Thyroid gland (tissue), 4 donors: Measurements from ENCODE around the gene PNPLA6. TPM values are rescaled to one million over a fixed set of nuclear protein-coding genes. Genes with fewer than 3 reads are reported as not detected.

ENCODE experiments used
- DNase-seq, 2 donors: peaks; one replicate each; pipeline ENCODE4 v3.0.0-alpha.2; 2019
- H3K27ac ChIP-seq, 3 donors: fragments of 200-600 bp; sonication (generic); 1 replicate in 2 of 3; 2 replicates in 1 of 3; pipeline ENCODE4 v1.5.1; 2016 to 2019; ENCODE audit warnings: mild to moderate bottlenecking in 1 of 3, moderate library complexity in 1 of 3
- H3K27me3 ChIP-seq: fragments of 200-600 bp; sonication (generic); one replicate; pipeline ENCODE4 v1.5.1; 2019
- H3K36me3 ChIP-seq, 2 donors: fragments of 200-600 bp; sonication (generic); one replicate each; pipeline ENCODE4 v1.5.1; 2016 to 2019
- H3K4me1 ChIP-seq, 2 donors: fragments of 200-600 bp; sonication (generic); one replicate each; pipeline ENCODE4 v1.5.1; 2017 to 2019
- H3K4me3 ChIP-seq, 3 donors: fragments of 200-600 bp; sonication (generic); replicated peaks in 1 of 3; 1 replicate in 2 of 3; 2 replicates in 1 of 3; pipeline ENCODE4 v1.5.1; 2016; ENCODE audit warnings: mild to moderate bottlenecking in 1 of 3
- H3K9me3 ChIP-seq: fragments of 200-600 bp; sonication (generic); one replicate; pipeline ENCODE4 v1.5.1; 2017
- POLR2A ChIP-seq, 2 donors: fragments of 450-650 bp; IDR thresholded peaks; one replicate each; pipeline ENCODE4 v1.6.1; 2017; ENCODE audit warnings: antibody characterized with exemption in 2 of 2, mild to moderate bottlenecking in 2 of 2, moderate library complexity in 1 of 2
- WGBS, 2 donors: methylation state at CpG; one replicate each; pipeline ENCODE4 v1.1.5; 2017; 5-methylcytosine and 5-hydroxymethylcytosine counted together
- intact Hi-C: fragments of 100-400 bp; cut with DNase I; formaldehyde crosslinking; loops from one replicate; pipeline ENCODE4 v1.15.1; 2023
- small RNA-seq: library from RNA; depleted of rRNA; stranded (forward); fragments of <200 nt; gene quantifications from one replicate; pipeline ENCODE3, GENCODE V24; 2016
- total RNA-seq, 4 donors: library from RNA; depleted of rRNA; stranded (reverse); fragments of >200 nt; gene quantifications; one replicate each; pipeline ENCODE4 v1.2.3, GENCODE V29; 2016
- TF ChIP-seq, protein P1 (sequence below), 6 experiments: fragments of 200-600 bp in 3 of 6; fragments of 450-650 bp in 3 of 6; sonication (generic) in 3 of 6; IDR thresholded peaks; one replicate each; pipeline ENCODE4 v1.5.1; 2016 to 2019; ENCODE audit warnings: antibody characterized with exemption in 6 of 6, mild to moderate bottlenecking in 2 of 6, inconsistent platforms in 1 of 6, moderate library complexity in 1 of 6

The PNPLA6 gene
- total RNA-seq, 4 donors from 2014 or later, result 53.2 to 93.9 (median 84.1) TPM

DNA sequence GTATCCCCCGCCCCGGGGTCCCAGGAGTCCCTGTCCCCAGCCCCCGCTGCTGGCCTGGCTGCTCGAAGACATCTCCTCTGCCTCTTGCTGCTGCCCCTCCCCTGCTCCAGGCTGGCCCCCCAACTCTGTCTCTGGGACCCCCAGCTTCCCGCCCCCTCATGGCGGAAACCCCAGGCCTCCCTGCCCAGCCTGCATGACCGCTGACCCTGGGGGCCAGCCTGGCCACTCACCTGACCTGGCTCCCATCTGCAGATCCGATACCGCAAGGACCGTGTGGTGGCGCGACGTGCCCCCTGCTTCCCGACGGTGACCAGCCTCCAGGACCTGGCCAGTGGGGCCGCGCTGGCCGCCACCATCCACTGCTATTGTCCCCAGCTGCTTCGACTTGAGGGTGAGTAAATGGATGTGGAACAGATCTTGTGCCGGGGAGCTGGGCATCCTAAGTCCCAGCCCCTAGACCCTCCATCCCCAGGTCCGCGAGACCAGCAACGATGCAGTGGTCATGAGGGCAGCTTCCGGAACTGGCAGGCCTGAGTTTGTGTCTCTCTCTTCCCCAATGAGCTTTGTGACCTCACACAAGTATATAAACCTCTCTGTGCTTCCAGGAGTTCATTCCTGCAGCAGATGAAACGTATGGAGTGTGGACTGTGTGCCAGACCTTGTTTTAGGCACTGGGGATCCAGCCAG is 72.5 kb downstream of the PNPLA6 start:
- intact Hi-C loops, result no loop called here
- Histone ChIP-seq H3K9me3 (no peaks in the 10 kb centered on the region), H3K36me3 (peaks cover 0 to 5% of the 10 kb centered on the region in 2 donors), H3K27me3 (no peaks in the 10 kb centered on the region), H3K27ac (no peak overlapping the region), H3K4me1 (peaks cover 10 to 12% of the 10 kb centered on the region in 2 donors), H3K4me3 (no peak overlapping the region)
- DNase-seq, result no peak
- TF ChIP-seq POLR2A (IDR thresholded peaks at IDR 0.05), result no peak
- TF ChIP-seq, protein P1, sequence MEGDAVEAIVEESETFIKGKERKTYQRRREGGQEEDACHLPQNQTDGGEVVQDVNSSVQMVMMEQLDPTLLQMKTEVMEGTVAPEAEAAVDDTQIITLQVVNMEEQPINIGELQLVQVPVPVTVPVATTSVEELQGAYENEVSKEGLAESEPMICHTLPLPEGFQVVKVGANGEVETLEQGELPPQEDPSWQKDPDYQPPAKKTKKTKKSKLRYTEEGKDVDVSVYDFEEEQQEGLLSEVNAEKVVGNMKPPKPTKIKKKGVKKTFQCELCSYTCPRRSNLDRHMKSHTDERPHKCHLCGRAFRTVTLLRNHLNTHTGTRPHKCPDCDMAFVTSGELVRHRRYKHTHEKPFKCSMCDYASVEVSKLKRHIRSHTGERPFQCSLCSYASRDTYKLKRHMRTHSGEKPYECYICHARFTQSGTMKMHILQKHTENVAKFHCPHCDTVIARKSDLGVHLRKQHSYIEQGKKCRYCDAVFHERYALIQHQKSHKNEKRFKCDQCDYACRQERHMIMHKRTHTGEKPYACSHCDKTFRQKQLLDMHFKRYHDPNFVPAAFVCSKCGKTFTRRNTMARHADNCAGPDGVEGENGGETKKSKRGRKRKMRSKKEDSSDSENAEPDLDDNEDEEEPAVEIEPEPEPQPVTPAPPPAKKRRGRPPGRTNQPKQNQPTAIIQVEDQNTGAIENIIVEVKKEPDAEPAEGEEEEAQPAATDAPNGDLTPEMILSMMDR (IDR thresholded peaks at IDR 0.05), result no peak
- 90% methylated on average over 18 to 20 of the region's 25 CpGs for WGBS, 2 donors

DNA sequence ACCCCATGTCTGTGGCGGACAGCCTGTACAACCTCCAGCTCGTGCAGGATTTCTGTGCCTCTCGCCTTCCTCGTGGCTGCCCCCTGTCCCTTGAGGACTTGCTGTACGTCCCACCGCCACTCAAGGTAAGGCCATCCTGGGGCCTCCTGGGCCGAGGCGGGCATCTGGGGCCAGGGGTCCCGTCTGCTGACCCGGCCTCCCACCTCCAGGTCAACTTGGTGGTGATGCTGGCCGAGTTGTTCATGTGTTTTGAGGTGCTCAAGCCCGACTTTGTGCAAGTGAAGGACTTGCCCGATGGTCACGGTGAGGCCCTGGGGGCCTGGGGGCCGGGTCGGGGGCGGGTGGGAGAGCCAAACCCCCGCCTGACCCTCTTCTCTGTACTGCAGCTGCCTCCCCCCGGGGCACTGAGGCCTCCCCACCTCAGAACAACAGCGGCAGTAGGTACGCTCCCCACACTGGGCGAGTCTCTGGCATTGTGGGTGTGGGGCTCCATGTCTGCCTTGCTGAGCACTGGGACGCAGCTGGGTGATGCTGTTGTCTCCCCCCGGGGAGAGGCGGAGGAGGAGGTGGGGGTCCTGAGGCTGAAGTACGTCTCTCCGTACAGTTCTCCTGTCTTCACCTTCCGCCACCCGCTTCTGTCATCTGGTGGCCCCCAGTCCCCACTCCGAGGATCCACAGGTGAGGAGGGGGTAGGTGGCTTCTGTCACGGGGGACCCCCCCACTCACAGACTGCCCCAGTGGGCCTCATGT is 75.1 kb downstream of the PNPLA6 start:
- Histone ChIP-seq H3K4me3 (no peak overlapping the region), H3K27ac (no peak overlapping the region), H3K9me3 (no peaks in the 10 kb centered on the region), H3K27me3 (no peaks in the 10 kb centered on the region), H3K36me3 (peaks cover 0 to 5% of the 10 kb centered on the region in 2 donors), H3K4me1 (peaks cover 4 to 6% of the 10 kb centered on the region in 2 donors)
- DNase-seq, result no peak
- intact Hi-C loops, result no loop called here
- 89% methylated on average over 21 to 24 of the region's 31 CpGs for WGBS, 2 donors
- no peak for TF ChIP-seq POLR2A (IDR thresholded peaks at IDR 0.05)
- TF ChIP-seq, protein P1 (IDR thresholded peaks at IDR 0.05), result no peak

Small RNA genes within 50 kb of the gene (small RNA-seq; reads per million reads assigned to genes)
- gene AC008878.2, result not detected

Other genes with a start within 250 kb of the PNPLA6 start
- gene INSR, start 241.3 kb upstream of the PNPLA6 start, total RNA-seq, result 100 to 1,000 TPM in 1 of 4 donors, 10 to 100 TPM in 3; 38.9 to 101 (median 67.7) TPM
- gene ARHGEF18, start 186.8 kb upstream of the PNPLA6 start, total RNA-seq, result 10 to 100 TPM; 22.6 to 37.2 (median 27.2) TPM
- 10 to 100 TPM in 1 of 4 donors, 1 to 10 TPM in 3; 2.3 to 11.5 (median 5.5) TPM for gene PEX11G, start 46.7 kb upstream of the PNPLA6 start, total RNA-seq
- gene ZNF358, start 19.6 kb upstream of the PNPLA6 start, total RNA-seq, result 100 to 1,000 TPM in 1 of 4 donors, 10 to 100 TPM in 3; 57.6 to 102 (median 69.5) TPM
- 10 to 100 TPM in 3 of 4 donors, 1 to 10 TPM in 1; 9.1 to 25.0 (median 14.5) TPM for gene MCOLN1, start 13.1 kb upstream of the PNPLA6 start, total RNA-seq
- gene CAMSAP3, start 60.1 kb downstream of the PNPLA6 start, total RNA-seq, result 10 to 100 TPM in 3 of 4 donors, 1 to 10 TPM in 1; 9.0 to 25.4 (median 14.2) TPM
- 10 to 100 TPM; 53.7 to 77.2 (median 55.4) TPM for gene XAB2, start 93.8 kb downstream of the PNPLA6 start, total RNA-seq
- gene PET100, start 94.1 kb downstream of the PNPLA6 start, total RNA-seq, result 10 to 100 TPM in 3 of 4 donors, 1 to 10 TPM in 1; 6.0 to 45.5 (median 13.9) TPM
- 1 to 10 TPM in 2 of 4 donors, not detected in 2; 1.1 to 1.3 TPM for gene PCP2, start 98.0 kb downstream of the PNPLA6 start, total RNA-seq
- 10 to 100 TPM; 48.8 to 89.2 (median 70.2) TPM for gene STXBP2, start 101.4 kb downstream of the PNPLA6 start, total RNA-seq
- gene RETN, start 133.3 kb downstream of the PNPLA6 start, total RNA-seq, result not detected
- 1 to 10 TPM in 1 of 4 donors, under 1 TPM in 1, not detected in 2; 0.54 to 1.7 TPM for gene MCEMP1, start 141.4 kb downstream of the PNPLA6 start, total RNA-seq
- gene TRAPPC5, start 145.1 kb downstream of the PNPLA6 start, total RNA-seq, result 100 to 1,000 TPM in 2 of 4 donors, 10 to 100 TPM in 2; 46.8 to 111 (median 93.1) TPM
- gene FCER2, start 166.4 kb downstream of the PNPLA6 start, total RNA-seq, result not detected
- gene CLEC4G, start 196.4 kb downstream of the PNPLA6 start, total RNA-seq, result 1 to 10 TPM in 2 of 4 donors, under 1 TPM in 2; 0.22 to 2.0 (median 0.81) TPM
- gene CD209, start 211.8 kb downstream of the PNPLA6 start, total RNA-seq, result 1 to 10 TPM; 1.5 to 6.4 (median 3.3) TPM
- gene CLEC4M, start 227.5 kb downstream of the PNPLA6 start, total RNA-seq, result under 1 TPM in 1 of 4 donors, not detected in 3; 0.13 TPM